GM12878 (cell line): ENCODE results near the gene NOL4L. TPM values are rescaled to one million over a fixed set of nuclear protein-coding genes. Genes with fewer than 3 reads are reported as not detected.

ENCODE experiments used
- ATAC-seq: fragments of 200-7000 bp; cut with Tn5 transposase; 3 replicates; pipeline ENCODE4 v1.9.1; 2020; ENCODE audit warnings: mild to moderate bottlenecking, moderate library complexity
- BruUV-seq: library from RNA; stranded (reverse); fragments of 400-500 nt; replicated peaks from 2 replicates; lab custom pipeline; 2021; lab: Mats Ljungman, UMichigan
- CTCF ChIA-PET: fragments of 300-600 bp; sonication (Branson Sonifier 250); formaldehyde crosslinking; extraction: SDS; loops from one replicate; lab custom pipeline; 2021; ENCODE audit warnings: inconsistent platforms; lab: Yijun Ruan, JAX
- POLR2A ChIA-PET: fragments of 350-600 bp; formaldehyde crosslinking; extraction: SDS; loops from one replicate; lab custom pipeline; 2021; ENCODE audit warnings: inconsistent platforms; lab: Charles Lee
- RAD21 ChIA-PET: fragments of 300-600 bp; sonication (Branson Sonifier 250); formaldehyde crosslinking; loops from one replicate; lab custom pipeline; 2023; ENCODE audit warnings: antibody characterized with exemption; ENCODE audit not compliant: unreplicated experiment; lab: Charles Lee
- SMC1A ChIA-PET: fragments of 300-600 bp; sonication (Branson Sonifier 250); formaldehyde crosslinking; loops from one replicate; lab custom pipeline; 2023; ENCODE audit not compliant: unreplicated experiment, uncharacterized antibody; lab: Charles Lee
- DNase-seq: peaks from one replicate; pipeline ENCODE4 v3.0.0-alpha.2; 2011; ENCODE audit warnings: low read depth, low spot score
- FAIRE-seq: peaks from 3 replicates; lab custom pipeline; 2011; peaks lifted over from hg19 to GRCh38; lab: Jason Lieb, UNC
- H2AFZ ChIP-seq: 2 replicates; pipeline ENCODE4 v1.6.0; 2011; ENCODE audit warnings: low read depth, low read length, control low read depth; ENCODE audit not compliant: control insufficient read depth
- H3K27ac ChIP-seq: 2 replicates; pipeline ENCODE4 v1.5.1; 2011; ENCODE audit warnings: control low read depth; ENCODE audit not compliant: control insufficient read depth, insufficient read depth
- H3K27me3 ChIP-seq, 2 experiments: replicated peaks in 1 of 2; 2 replicates each; pipeline versions ENCODE4 v1.6.0 to v1.6.1; 2011; ENCODE audit warnings: low read length in 1 of 2; ENCODE audit not compliant: control insufficient read depth in 2 of 2, insufficient read depth in 2 of 2
- H3K36me3 ChIP-seq, 2 experiments: 2 replicates each; pipeline ENCODE4 v1.5.1; 2011; ENCODE audit warnings: low read length in 1 of 2; ENCODE audit not compliant: control insufficient read depth in 2 of 2, insufficient read depth in 2 of 2
- H3K4me1 ChIP-seq: 2 replicates; pipeline ENCODE4 v1.6.1; 2011; ENCODE audit warnings: mild to moderate bottlenecking, low read length, moderate library complexity, mixed read lengths; ENCODE audit not compliant: control insufficient read depth, insufficient read depth
- H3K4me2 ChIP-seq: 2 replicates; pipeline ENCODE4 v1.6.0; 2011; ENCODE audit warnings: control low read depth; ENCODE audit not compliant: control insufficient read depth, insufficient read depth
- H3K4me3 ChIP-seq: fragments of 200-600 bp; sonication (generic); 2 replicates; pipeline ENCODE4 v1.5.1; 2016
- H3K79me2 ChIP-seq: 2 replicates; pipeline ENCODE4 v1.6.0; 2011; ENCODE audit warnings: low read length; ENCODE audit not compliant: control insufficient read depth, insufficient read depth
- H3K9ac ChIP-seq: 2 replicates; pipeline ENCODE4 v1.8.0; 2011; ENCODE audit warnings: low read length, control low read depth, mixed read lengths; ENCODE audit not compliant: control insufficient read depth, insufficient read depth
- H3K9me3 ChIP-seq: replicated peaks from 3 replicates; pipeline ENCODE4 v1.5.1; 2011; ENCODE audit warnings: mild to moderate bottlenecking, low read length; ENCODE audit not compliant: control insufficient read depth, insufficient read depth
- H4K20me1 ChIP-seq: 2 replicates; pipeline ENCODE4 v1.6.0; 2011; ENCODE audit not compliant: control insufficient read depth, insufficient read depth
- BACH1 ChIP-seq: fragments of 450-650 bp; IDR thresholded peaks from 2 replicates; pipeline ENCODE4 v1.6.1; 2017; ENCODE audit warnings: mild to moderate bottlenecking, borderline replicate concordance
- BHLHE40 ChIP-seq, 2 experiments: fragments of 450-650 bp in 1 of 2; IDR thresholded peaks; 2 replicates each; pipeline ENCODE4 v1.6.1; 2011 to 2017; ENCODE audit warnings: low read depth in 2 of 2, borderline replicate concordance in 1 of 2, improper control_type of control experiment in 1 of 2, low read length in 1 of 2, mild to moderate bottlenecking in 1 of 2
- EED ChIP-seq: sonication (generic); IDR thresholded peaks from 2 replicates; pipeline ENCODE4 v1.6.1; 2016; ENCODE audit warnings: antibody characterized with exemption, low read depth
- EGR1 ChIP-seq, 2 experiments: IDR thresholded peaks; 1 replicate in 1 of 2; 2 replicates in 1 of 2; pipeline ENCODE4 v1.6.1; 2011 to 2012; ENCODE audit warnings: low read depth in 2 of 2, low read length in 2 of 2, borderline replicate concordance in 1 of 2, mild to moderate bottlenecking in 1 of 2, moderate library complexity in 1 of 2
- FOS ChIP-seq: IDR thresholded peaks from 3 replicates; pipeline ENCODE4 v1.6.1; 2011; ENCODE audit warnings: borderline replicate concordance; ENCODE audit not compliant: insufficient read length; ENCODE audit errors: extremely low read depth
- FOXM1 ChIP-seq: IDR thresholded peaks from 2 replicates; pipeline ENCODE4 v1.6.1; 2012; ENCODE audit warnings: low read depth, mild to moderate bottlenecking, inconsistent platforms, low read length, moderate library complexity
- GATAD2B ChIP-seq: fragments of 450-650 bp; conservative IDR thresholded peaks from 2 replicates; pipeline ENCODE4 v1.6.1; 2017; ENCODE audit warnings: low read depth, mild to moderate bottlenecking, moderate library complexity
- MEF2B ChIP-seq: fragments of 450-650 bp; IDR thresholded peaks from 2 replicates; pipeline ENCODE4 v1.6.1; 2018; ENCODE audit warnings: mild to moderate bottlenecking, moderate library complexity; ENCODE audit not compliant: partially characterized antibody, poor library complexity, severe bottlenecking
- POLR2A ChIP-seq: IDR thresholded peaks from 2 replicates; pipeline ENCODE4 v1.6.1; 2011; ENCODE audit warnings: low read depth, mild to moderate bottlenecking, low read length
- RUNX3 ChIP-seq: IDR thresholded peaks from 2 replicates; pipeline ENCODE4 v1.6.1; 2012; ENCODE audit warnings: low read length, inconsistent platforms
- TBL1XR1 ChIP-seq: IDR thresholded peaks from 2 replicates; pipeline ENCODE4 v1.6.1; 2012; ENCODE audit warnings: low read depth, low read length, improper control_type of control experiment
- ZNF207 ChIP-seq: fragments of 450-650 bp; IDR thresholded peaks from 2 replicates; pipeline ENCODE4 v1.6.1; 2014; ENCODE audit warnings: antibody characterized with exemption, mild to moderate bottlenecking, borderline replicate concordance
- ZNF274 ChIP-seq: IDR thresholded peaks from one replicate; pipeline ENCODE4 v1.8.0; 2011; ENCODE audit not compliant: insufficient read length, insufficient read depth
- WGBS: methylation state at CpG from one replicate; pipeline ENCODE4 v1.1.6; 2016; ENCODE audit warnings: low lambda C conversion rate; ENCODE audit not compliant: insufficient replicate concordance, insufficient coverage; ENCODE audit errors: missing lambda C conversion rate; 5-methylcytosine and 5-hydroxymethylcytosine counted together
- in situ Hi-C: fragments of 300-500 bp; cut with MboI; formaldehyde crosslinking; loops from 9 replicates; pipeline ENCODE4 v1.14.3; 2018; ENCODE audit warnings: mixed read lengths
- intact Hi-C: fragments of 100-400 bp; cut with micrococcal nuclease; formaldehyde crosslinking; loops from one replicate; pipeline ENCODE4 v1.14.2; 2022; ENCODE audit not compliant: unreplicated experiment
- polyA plus RNA-seq, 11 experiments: library from polyadenylated mRNA; depleted of rRNA in 4 of 11; unstranded in 6 of 11; stranded (reverse) in 5 of 11; fragments of >200 nt; fragmentation: Nextera tagmentation in 4 of 11; fragmentation: Illumina TruSeq in 1 of 11; extraction: Ambion mirVana in 4 of 11; extraction: Trizol in 1 of 11; gene quantifications; 1 replicate in 1 of 11; 2 replicates in 10 of 11; pipeline versions ENCODE4 v1.2.1 to v1.2.3, GENCODE V29; 2011 to 2016; ENCODE audit warnings: inconsistent platforms in 2 of 11, missing spikeins in 2 of 11, low read depth in 1 of 11
- total RNA-seq, 4 experiments: library from RNA; depleted of rRNA in 3 of 4; stranded (reverse); fragments of >200 nt in 3 of 4; fragmentation: Illumina TruSeq in 1 of 4; extraction: Trizol in 1 of 4; gene quantifications; 2 replicates each; pipeline versions ENCODE4 v1.2.1 to v1.2.3, GENCODE V29; 2013 to 2021
- TF ChIP-seq, protein P1 (sequence below): fragments of 450-650 bp; IDR thresholded peaks from 2 replicates; pipeline ENCODE4 v1.6.1; 2018; ENCODE audit warnings: borderline replicate concordance, mild to moderate bottlenecking; ENCODE audit not compliant: partially characterized antibody
- TF ChIP-seq, protein P2 (sequence below): fragments of 450-650 bp; conservative IDR thresholded peaks from 2 replicates; pipeline ENCODE4 v1.6.1; 2017; ENCODE audit warnings: mild to moderate bottlenecking, moderate library complexity

Gene NOL4L
- total and polyA plus RNA-seq, 10 of the 15 experiments (the other 5 are each of a cell fraction or from before 2014, with no cell fraction given), result 2.3 to 24.0 (median 8.0) TPM

DNA sequence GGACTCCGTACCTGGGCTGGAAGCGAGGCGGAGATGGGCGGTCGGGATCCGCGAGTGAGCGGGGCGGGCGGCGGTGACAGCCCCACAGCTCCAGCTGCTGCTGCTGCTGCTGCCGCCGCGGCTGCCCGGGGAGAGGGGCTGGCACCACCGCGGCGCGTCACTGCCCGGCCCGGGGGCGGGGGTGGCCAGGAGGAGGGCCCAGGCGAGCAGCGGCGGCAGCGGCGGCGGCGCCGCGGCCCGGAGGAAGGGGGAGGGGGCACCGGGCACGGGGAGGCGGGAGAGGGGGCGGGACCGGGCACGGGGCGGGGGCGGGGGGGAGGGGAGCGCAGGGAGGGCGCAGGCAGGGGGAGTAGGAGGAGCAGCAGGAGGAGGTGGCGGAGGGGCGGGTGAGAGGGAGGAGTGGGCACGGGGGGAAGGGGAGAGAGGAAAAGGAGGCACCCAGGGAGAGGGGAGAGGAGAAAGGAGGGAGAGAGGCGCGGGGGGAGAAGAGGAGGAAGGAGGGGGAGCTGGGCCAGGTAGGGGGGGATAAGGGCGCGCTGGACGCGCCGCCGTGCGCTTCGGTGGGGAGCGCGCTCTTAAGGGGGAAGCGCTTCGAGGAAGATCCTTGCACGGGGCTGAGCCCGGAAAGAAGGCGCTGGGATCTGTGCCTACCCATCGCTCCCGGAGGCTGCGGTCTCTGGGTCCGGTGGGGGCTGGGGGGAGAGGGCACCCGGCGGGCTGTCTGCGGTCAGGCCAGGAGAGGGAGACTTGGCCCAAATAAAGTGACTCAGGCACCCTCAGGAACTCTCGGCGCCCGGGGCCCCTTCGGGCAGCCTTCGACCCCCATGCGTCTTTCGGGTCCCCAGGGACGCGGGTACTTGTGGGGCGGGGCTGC, 101.5 kb downstream of the NOL4L start:
- ChIA-PET POLR2A (no interaction called here), RAD21 (interaction anchor here (0.5 to 0.8 kb wide), 3 partner anchors 51 to 166 kb away, joined by 3 read pairs; no protein-coding TSS in a partner anchor), CTCF (interaction anchor here (0.6 to 1.0 kb wide), 2 partner anchors 9 to 80 kb away, joined by 3 read pairs; no protein-coding TSS in a partner anchor), SMC1A (no interaction called here)
- no peaks in the 10 kb centered on the region for H3K27me3 ChIP-seq
- peak overlapping the region; percentile 69 for H3K4me3 ChIP-seq
- no peak overlapping the region; the same call in 1 of the 2 replicates for H3K9ac ChIP-seq
- no peaks in the 10 kb centered on the region for H3K36me3 ChIP-seq
- H3K4me2 ChIP-seq, result peak overlapping the region; percentile 96
- WGBS, result 2% methylated on average over 20 of the region's 79 CpGs
- TF ChIP-seq EED, result 0 out of 2 replicates have a peak, but pooled peaks have one; percentile 46
- TF ChIP-seq MEF2B, result peak; percentile 84
- TF ChIP-seq BACH1, result 0 out of 2 replicates have a peak, but pooled peaks have one; percentile 26
- peak; percentile 57 for TF ChIP-seq RUNX3
- TF ChIP-seq TBL1XR1, result no peak
- peak in 1 of 2 experiments; percentile 58; a peak in 1 of 3 replicates for TF ChIP-seq EGR1 (IDR thresholded peaks at IDR 0.05; ENCODE audit: borderline replicate concordance in 1 of 2, low read depth in 2 of 2, low read length in 2 of 2)
- TF ChIP-seq, protein P1, sequence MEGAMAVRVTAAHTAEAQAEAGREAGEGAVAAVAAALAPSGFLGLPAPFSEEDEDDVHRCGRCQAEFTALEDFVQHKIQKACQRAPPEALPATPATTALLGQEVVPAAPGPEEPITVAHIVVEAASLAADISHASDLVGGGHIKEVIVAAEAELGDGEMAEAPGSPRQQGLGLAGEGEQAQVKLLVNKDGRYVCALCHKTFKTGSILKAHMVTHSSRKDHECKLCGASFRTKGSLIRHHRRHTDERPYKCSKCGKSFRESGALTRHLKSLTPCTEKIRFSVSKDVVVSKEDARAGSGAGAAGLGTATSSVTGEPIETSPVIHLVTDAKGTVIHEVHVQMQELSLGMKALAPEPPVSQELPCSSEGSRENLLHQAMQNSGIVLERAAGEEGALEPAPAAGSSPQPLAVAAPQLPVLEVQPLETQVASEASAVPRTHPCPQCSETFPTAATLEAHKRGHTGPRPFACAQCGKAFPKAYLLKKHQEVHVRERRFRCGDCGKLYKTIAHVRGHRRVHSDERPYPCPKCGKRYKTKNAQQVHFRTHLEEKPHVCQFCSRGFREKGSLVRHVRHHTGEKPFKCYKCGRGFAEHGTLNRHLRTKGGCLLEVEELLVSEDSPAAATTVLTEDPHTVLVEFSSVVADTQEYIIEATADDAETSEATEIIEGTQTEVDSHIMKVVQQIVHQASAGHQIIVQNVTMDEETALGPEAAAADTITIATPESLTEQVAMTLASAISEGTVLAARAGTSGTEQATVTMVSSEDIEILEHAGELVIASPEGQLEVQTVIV, result peak; percentile 14
- no peak for TF ChIP-seq FOXM1
- TF ChIP-seq, protein P2, sequence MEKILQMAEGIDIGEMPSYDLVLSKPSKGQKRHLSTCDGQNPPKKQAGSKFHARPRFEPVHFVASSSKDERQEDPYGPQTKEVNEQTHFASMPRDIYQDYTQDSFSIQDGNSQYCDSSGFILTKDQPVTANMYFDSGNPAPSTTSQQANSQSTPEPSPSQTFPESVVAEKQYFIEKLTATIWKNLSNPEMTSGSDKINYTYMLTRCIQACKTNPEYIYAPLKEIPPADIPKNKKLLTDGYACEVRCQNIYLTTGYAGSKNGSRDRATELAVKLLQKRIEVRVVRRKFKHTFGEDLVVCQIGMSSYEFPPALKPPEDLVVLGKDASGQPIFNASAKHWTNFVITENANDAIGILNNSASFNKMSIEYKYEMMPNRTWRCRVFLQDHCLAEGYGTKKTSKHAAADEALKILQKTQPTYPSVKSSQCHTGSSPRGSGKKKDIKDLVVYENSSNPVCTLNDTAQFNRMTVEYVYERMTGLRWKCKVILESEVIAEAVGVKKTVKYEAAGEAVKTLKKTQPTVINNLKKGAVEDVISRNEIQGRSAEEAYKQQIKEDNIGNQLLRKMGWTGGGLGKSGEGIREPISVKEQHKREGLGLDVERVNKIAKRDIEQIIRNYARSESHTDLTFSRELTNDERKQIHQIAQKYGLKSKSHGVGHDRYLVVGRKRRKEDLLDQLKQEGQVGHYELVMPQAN, result 0 out of 2 replicates have a peak, but pooled peaks have one; percentile 44
- TF ChIP-seq ZNF274, result no peak
- TF ChIP-seq GATAD2B, result 0 out of 2 replicates have a peak, but pooled peaks have one; percentile 16
- TF ChIP-seq ZNF207, result no peak
- TF ChIP-seq POLR2A, result no peak
- TF ChIP-seq FOS, result no peak
- TF ChIP-seq BHLHE40 (IDR thresholded peaks at IDR 0.05; ENCODE audit: borderline replicate concordance in 1 of 2, low read depth in 2 of 2, low read length in 1 of 2), result peak in 1 of 2 experiments; percentile 44; a peak in 1 of 4 replicates
- FAIRE-seq, result no peak
- in situ Hi-C loops (no loop called here), intact Hi-C loops (no loop called here)
- H2AFZ ChIP-seq, result no peak overlapping the region; the same call in 1 of the 2 replicates
- H3K27ac ChIP-seq, result no peak overlapping the region
- no peaks in the 10 kb centered on the region for H3K79me2 ChIP-seq
- BruUV-seq, result no TSS peak
- peaks cover 5% of the 10 kb centered on the region for H3K4me1 ChIP-seq
- ATAC-seq, result peak; percentile 46
- no peaks in the 10 kb centered on the region for H4K20me1 ChIP-seq
- DNase-seq, result no peak
- no peaks in the 10 kb centered on the region for H3K9me3 ChIP-seq
